COLO668 (cell line): Measurements from ENCODE around the gene FAM209A.
"Not testable (repeated sequence)": the region's sequence is repeated elsewhere in the genome, so short reads cannot be mapped to it uniquely, and the experiment has no call there.

Experiments used
- DNase-seq: peaks from one replicate; lab custom pipeline; 2025; ENCODE audit not compliant: unreplicated experiment; lab: John Stamatoyannopoulos, UW

The FAM209A gene

DNA sequence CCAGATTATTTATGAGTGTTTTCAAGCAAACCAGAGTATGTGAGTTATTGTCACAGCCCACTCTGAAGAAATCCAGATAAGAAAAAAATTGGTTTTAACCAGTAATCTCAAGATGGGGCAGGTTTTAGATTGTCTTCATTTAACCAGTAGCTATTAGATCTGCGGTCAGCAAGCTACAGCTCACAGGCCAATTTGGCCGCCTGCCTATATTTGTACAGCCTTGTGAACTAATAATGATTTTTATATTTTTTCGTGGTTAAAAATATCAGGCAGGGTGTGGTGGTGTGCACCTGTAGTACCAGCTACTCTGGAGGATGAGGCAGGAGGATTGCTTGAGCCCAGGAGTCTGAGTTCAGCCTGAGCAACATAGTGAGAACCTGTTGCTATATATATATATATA lies 13.5 kb downstream of the FAM209A start:
- DNase-seq, result no peak

DNA sequence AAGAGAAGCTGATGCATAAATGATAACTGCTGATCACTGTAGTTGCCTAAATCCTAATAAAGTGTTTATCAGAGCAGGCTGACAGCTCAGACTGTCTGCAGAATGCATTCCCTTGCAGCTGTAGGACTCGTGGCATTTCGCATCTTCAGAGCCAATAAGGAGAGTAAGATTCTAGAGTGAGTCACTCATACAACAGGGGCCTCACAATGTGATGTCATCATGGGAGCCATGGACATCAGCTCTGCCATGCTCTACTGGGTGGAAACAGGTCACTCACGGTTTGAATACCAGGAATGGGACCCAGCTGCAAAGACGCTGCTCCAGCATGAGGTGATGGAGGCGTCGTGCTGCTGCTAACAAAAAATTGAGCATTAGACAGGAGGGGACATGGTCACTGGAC lies 15.9 kb downstream of the FAM209A start:
- DNase-seq, result no peak

DNA sequence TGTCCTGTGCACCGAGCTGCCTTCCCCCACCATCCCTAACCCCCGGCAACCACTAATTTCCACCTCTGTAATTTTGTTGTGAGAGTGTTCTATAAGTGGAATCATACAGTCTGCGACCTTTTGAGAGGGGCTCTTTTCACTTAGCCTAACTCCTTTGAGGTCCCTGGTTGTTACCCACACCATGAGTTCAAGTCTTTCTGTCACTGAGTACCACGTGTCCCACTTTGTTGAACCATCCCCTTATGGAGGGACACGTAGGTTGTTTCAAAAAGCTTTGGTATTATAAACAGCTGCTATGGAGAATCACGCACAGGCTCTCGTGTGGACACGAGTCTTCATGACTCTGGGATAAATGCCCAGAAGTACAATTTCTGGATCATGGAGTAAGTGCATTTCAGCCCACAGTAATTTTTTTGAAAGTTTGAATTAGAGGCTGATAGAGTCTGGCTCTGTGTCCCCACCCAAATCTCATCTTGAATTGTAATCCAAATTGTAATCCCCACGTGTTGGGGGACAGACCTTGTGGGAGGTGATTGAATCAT lies 18.0 kb downstream of the FAM209A start:
- DNase-seq, result no peak

DNA sequence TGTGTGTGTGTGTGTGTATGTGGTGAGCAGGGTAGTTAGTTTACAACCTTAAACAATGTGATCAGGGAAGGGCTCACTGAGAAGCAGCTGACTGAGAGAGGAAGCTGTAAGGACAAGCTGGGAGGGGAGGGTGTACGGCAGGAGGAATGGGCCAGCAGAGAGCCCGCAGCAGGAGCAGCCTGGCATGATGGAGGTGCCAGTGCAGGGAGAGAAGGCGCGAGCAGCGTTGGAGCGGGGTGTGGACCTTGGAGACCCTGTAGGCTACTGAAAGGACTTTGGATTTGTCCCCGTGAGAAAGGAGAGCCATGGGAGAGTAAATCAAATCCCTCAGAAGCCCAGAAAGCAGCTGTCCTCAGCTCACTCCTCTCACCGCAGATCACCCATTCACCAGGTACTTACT lies 27.0 kb downstream of the FAM209A start:
- no peak for DNase-seq

DNA sequence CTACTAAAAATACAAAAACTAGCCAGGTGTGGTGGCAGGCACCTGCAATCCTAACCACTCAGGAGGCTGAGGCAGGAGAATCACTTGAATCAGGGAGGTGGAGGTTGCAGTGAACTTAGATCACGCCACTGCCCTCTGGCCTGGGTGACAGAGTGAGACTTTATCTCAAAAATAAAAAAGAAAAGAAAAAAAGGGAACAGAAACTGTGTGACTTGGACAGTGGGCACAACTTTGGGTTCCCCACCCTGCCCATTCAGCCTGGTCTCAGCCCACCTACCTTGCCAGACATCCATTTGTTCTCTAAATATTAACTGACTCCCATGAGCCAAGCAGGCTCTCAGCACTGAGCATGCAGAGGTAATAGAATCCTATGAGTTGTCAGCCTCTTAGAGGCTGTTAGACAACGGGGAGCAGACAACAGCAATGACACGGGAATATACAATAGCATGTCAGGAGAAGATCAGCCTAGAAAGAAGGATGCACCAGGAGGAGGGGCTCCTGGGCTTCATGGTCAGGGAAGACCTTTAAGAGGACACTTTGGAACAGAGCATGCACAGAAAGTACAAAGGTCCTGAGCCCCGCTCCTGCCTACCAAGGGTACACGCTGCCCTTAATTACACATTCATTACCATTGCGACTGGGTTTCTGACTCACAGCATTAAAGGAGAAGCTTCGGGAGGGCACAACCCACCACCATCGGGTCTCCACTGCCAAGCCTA lies 28.5 kb downstream of the FAM209A start:
- DNase-seq, result no peak

DNA sequence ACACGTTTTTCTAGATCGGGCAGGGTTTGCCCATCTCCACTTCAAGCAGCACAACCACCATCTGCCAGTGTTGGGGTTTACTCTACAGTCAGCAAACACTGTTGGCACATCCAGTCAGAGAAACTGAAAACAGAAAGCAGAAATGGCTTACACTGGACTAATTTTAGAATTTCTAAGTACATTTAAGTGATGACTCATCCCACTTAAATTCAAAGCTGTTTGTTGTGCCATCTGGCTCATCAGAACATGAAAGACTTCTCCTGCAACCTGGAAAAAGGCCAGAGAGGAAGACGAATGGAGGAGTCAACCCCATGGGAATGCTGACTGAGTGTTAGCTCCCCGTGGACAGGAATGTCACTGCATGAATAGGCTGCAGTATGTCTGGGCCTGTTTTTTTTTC lies 30.3 kb downstream of the FAM209A start:
- peak; percentile 65 for DNase-seq

DNA sequence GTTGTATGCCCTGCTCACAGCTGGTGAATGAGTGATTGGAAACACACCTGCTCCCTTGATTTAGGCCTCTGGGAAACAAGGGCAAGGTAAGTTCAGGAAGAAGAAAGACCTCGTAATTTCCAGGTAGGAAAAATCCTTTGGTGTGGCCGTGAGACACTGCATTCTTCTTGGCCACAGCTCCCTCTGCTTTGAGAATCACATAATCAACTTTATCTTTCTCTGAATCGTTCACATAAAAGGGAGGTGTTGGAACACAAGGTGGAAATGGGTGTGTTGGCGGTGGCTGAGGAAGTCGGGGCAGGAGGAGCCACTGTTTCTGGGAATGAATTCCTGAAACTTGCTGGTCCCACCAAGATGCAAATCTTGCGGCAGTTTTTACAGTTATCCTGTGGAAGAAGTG lies 34.4 kb downstream of the FAM209A start:
- DNase-seq, result no peak

DNA sequence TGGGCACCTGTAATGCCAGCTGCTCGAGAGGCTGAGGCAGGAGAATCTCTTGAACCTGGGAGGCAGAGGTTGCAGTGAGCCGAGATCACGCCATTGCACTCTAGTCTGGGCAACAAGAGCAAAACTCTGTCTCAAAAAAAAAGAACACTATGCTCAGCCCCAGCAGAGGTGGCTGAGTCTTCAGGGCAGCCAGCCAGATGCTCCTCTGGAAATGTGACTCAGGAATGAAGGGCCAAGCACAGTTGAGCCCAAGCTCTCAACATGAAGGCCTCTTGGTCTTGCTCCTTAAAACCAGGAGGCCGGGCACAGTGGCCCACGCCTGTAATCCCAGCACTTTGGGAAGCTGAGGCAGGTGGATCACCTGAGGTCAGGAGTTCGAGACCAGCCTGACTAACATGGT lies 40.0 kb downstream of the FAM209A start:
- DNase-seq, result not testable (repeated sequence)

DNA sequence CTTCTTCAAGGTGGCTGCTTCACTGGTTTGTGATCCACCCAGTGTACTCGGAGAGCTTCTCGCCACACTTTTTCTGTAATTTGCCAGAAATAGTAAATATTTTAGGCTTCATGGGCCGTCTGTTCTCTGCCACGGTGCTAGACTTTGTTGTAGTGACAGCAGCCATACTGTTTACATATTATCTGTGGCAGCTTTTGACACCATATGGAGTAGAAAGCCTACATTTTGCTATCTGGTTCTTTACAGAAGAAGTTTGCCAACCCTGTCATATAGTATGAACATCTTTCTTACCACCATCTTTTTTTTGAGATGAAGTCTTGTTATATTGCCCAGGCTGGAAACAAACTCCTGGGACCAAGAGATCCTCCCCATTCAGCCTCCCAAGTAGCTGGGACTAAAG lies 41.0 kb downstream of the FAM209A start:
- no peak for DNase-seq

DNA sequence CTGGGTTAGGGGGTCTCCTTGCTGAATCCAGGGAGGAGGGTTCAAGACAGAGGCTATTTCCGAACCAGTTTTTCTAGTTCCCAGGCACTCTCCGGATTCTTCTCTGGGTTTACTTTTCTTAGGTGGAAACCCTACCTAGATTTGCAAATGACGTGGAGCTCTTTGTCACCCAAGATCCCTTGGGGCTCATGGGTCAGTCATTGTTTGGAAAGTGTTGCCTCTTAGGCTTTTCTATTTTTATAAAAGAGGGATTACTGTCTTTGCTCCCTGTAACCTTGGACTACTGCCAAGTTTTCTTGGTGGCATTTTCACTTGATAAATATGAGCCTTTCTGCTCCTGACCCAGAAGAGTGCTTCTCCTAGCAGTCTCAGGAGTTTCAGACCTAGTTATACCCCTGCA lies 42.1 kb downstream of the FAM209A start:
- no peak for DNase-seq

DNA sequence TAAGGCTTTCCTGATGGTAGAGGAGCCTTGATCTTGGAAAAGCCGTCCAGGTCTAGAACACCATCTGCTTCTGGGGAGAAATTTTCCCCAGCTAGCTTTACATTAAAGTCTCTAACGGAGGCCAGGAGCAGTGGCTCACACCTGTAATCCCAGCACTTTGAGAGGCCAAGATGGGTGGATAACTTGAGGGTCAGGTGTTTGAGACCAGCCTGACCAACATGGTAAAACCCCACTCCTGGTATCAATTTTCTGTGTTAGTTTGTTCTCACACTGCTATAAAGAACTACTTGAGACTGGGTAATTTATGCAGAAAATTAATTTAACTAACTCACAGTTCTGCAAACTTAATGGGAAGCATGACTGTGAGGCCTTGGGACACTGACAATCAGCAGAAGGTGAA lies 46.3 kb downstream of the FAM209A start:
- DNase-seq, result no peak

DNA sequence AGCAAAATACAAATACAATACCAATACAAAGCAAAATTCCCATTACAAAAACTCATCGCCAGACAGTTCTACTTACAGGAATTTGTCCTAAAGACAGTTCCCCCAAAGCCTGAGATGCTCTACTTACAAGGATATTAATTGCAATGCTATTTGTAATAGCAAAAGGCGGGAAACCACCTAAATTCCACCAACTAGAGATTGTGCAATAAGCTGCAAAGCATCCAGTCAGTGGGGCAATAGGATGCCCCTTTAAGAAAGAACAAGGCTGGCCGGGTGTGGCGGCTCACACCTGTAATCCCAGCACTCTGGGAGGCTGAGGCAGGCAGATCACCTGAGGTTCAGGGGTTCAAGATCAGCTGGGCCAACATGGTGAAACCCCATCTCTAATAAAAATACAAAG lies 47.6 kb downstream of the FAM209A start:
- DNase-seq, result no peak

DNA sequence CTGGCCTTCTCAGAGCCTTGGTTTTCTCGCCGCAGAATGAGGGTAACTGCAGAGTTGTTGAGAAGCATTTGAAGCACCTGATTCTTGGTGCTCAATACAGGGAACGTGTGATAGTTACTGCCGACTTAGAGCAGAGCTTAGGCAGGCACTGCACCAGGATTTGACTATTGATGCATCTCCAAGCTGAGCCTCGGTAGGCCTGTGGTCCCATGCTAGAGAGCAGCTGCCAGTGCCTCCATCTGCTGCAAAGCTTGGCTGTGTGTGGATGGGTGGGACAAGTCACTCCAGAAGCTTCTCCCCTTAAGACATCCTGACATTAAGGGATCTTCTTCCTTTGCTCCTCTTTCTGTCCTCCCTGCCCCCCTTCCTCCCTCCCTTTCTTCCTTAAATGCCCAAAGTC lies 49.4 kb downstream of the FAM209A start:
- DNase-seq, result no peak

DNA sequence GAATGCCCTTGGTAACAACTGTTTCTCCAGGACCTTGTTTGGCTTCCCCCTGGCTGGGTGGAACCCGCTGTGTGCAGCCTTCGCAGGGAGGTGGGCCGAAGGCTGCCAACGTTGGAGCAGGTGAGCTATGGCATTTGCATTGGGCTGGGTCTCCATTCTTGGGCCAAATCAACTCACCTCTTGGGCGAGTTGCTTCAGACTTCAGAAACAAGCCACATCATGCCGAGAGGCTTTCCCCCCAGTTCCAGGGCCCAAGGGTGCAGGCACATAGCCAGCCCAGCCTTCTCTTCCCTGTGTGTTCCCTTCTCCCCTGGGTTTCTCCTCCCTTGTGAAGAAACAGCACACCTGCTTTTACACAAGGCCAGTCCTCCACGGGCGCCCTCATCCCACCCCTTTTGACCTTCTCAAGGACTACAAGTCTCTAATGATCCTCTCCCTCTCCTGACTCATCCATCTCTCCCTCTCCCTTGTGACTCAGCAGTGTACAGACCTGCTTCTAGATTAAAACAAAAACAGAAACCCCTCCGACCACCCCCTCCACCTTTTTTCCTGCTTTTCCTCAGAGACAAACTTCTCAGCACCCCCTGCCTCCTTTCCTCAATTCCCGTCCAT lies 50.1 kb downstream of the FAM209A start:
- no peak for DNase-seq

DNA sequence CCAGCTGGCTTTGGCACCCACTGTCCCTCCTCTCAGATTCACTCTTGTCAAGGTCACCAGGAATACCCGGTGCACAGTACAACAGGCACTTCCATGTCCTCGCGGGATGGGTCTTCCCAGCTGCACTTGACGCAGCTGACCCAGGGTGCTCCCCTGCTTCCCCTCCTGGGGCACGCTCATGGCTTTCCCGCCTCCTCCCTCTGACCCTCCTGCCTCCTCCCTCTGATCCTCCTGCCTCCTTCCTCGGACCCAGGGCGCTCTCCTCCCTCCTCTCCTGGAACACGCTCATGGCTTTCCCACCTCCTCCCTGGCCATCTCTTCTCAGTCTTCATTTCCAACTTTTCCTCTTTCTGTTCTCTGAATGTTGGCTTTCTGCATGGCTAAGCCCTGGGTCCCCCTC lies 50.6 kb downstream of the FAM209A start:
- DNase-seq, result no peak
